GM18858 (cell line): ENCODE measurements around the gene TEX2.
A peak's percentile ranks its signal among the peaks of the same experiment; 100 is the strongest.

Source experiments
- ATAC-seq: cut with Tn5 transposase; IDR thresholded peaks from one replicate; pipeline ENCODE4 v1.9.1; 2021; ENCODE audit not compliant: unreplicated experiment

TEX2 gene

GRCh38 chr17:64147110-64148016, 115.7 kb downstream of the TEX2 start:
- ATAC-seq = no peak

- ATAC-seq = no peak
Observed at GRCh38 chr17:64146418-64147109, 116.5 kb downstream of the TEX2 start.

GRCh38 chr17:64145751-64146417, 117.2 kb downstream of the TEX2 start:
- ATAC-seq = peak; percentile 92

- no peak for ATAC-seq
Observed at GRCh38 chr17:64145375-64145750, 117.7 kb downstream of the TEX2 start.

GRCh38 chr17:64139542-64139941, 123.5 kb downstream of the TEX2 start:
- no peak for ATAC-seq

- no peak for ATAC-seq
Observed at GRCh38 chr17:64138441-64138840, 124.6 kb downstream of the TEX2 start.

- ATAC-seq = no peak
Observed at GRCh38 chr17:64135000-64135399, 128.1 kb downstream of the TEX2 start.

GRCh38 chr17:64134216-64134970, 128.7 kb downstream of the TEX2 start:
- no peak for ATAC-seq

GRCh38 chr17:64133546-64134215, 129.4 kb downstream of the TEX2 start:
- no peak for ATAC-seq

- no peak for ATAC-seq
Observed at GRCh38 chr17:64131606-64132270, 131.3 kb downstream of the TEX2 start.

- peak; percentile 17 for ATAC-seq
Observed at GRCh38 chr17:64130559-64131001, 132.5 kb downstream of the TEX2 start.

GRCh38 chr17:64129765-64130558, 133.1 kb downstream of the TEX2 start, which contains the start of gene ERN1:
Gene ERN1 (minus strand): TSS chr17:64130144. CDS start chr17:64130029, 115 bp downstream.
- peak; percentile 53 for ATAC-seq

GRCh38 chr17:64129515-64129764, 133.6 kb downstream of the TEX2 start:
- ATAC-seq = no peak

- ATAC-seq = no peak
Observed at GRCh38 chr17:64128787-64129514, 134.1 kb downstream of the TEX2 start.

GRCh38 chr17:64126918-64127317, 136.1 kb downstream of the TEX2 start:
- ATAC-seq = no peak

GRCh38 chr17:64125937-64126336, 137.1 kb downstream of the TEX2 start:
- no peak for ATAC-seq

GRCh38 chr17:64124609-64125008, 138.5 kb downstream of the TEX2 start:
- ATAC-seq = no peak

GRCh38 chr17:64123114-64123513, 139.9 kb downstream of the TEX2 start:
- ATAC-seq = no peak
